ENCODE measurements around the gene ACTR3.

DNA sequence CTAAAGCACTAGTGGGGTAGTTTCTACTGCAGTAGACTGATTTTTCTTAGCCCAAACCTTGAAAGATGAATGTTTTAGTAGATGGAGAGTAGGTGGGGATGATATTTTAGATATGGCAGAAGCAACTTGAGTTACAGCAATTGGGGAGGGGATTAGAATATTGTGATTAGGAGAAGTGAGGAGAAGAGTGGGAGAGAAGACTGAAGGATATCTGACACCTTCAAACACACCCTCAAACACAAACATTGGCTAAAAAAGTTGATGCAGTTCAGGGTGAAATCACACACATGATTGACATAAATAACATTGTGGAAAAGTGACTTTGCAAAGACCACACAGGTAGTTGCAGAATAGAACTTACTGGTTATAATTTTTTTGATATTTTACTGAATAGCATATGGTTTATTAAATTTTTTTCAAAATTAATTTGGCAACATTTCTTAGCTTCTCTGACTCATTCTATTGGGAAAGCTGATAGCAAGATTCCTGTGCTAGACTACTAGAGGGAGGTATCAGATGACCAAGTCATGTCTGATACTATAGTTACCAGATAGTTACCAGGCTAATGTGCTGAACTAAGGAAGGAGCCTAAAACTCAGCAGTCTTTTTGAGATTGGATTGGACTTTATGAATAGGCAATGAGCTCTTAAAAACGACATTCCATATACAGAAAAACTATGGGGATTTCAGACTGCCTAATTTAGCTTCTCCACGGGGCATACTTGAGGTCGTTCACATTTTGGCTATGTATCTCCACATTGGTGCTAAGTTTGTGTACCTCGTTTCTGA, 73.0 kb downstream of the ACTR3 start:
- TF ChIP-seq CTCF (IDR thresholded peaks at IDR 0.05; ENCODE audit: low read depth, low read length) (no peak), MYC (IDR thresholded peaks at IDR 0.05; ENCODE audit: low read depth, low read length) (no peak), POLR2A (IDR thresholded peaks at IDR 0.05; ENCODE audit: extremely low read depth, insufficient read length) (no peak)
